Suprapubic skin (tissue), 4 donors: ENCODE measurements around the gene PREP. TPM values are rescaled to one million over a fixed set of nuclear protein-coding genes. Genes with fewer than 3 reads are reported as not detected.

ENCODE experiments used
- DNase-seq, 2 donors: peaks; one replicate each; pipeline ENCODE4 v3.0.0-alpha.2; 2019; ENCODE audit warnings: low spot score in 2 of 2
- H3K27ac ChIP-seq: fragments of 200-600 bp; sonication (generic); one replicate; pipeline ENCODE4 v1.5.1; 2019
- H3K27me3 ChIP-seq: fragments of 200-600 bp; sonication (generic); one replicate; pipeline ENCODE4 v1.5.1; 2019
- H3K36me3 ChIP-seq: fragments of 200-600 bp; sonication (generic); one replicate; pipeline ENCODE4 v1.5.1; 2019
- H3K4me1 ChIP-seq: fragments of 200-600 bp; sonication (generic); one replicate; pipeline ENCODE4 v1.5.1; 2019
- H3K4me3 ChIP-seq: fragments of 200-600 bp; sonication (generic); one replicate; pipeline ENCODE4 v1.5.1; 2019; ENCODE audit warnings: mild to moderate bottlenecking
- H3K9me3 ChIP-seq: fragments of 200-600 bp; sonication (generic); one replicate; pipeline ENCODE4 v1.5.1; 2019
- CTCF ChIP-seq, 2 donors: fragments of 200-600 bp in 1 of 2; fragments of 450-650 bp in 1 of 2; sonication (generic) in 1 of 2; IDR thresholded peaks; one replicate each; pipeline ENCODE4 v1.5.1; 2016 to 2019; ENCODE audit warnings: antibody characterized with exemption in 2 of 2, mild to moderate bottlenecking in 1 of 2, moderate library complexity in 1 of 2
- EP300 ChIP-seq: sonication (generic); formaldehyde crosslinking; IDR thresholded peaks from one replicate; pipeline ENCODE4 v1.6.1; 2017; ENCODE audit warnings: antibody characterized with exemption
- POLR2A ChIP-seq, 2 donors: fragments of 450-650 bp; IDR thresholded peaks; one replicate each; pipeline ENCODE4 v1.6.1; 2017; ENCODE audit warnings: antibody characterized with exemption in 2 of 2, mild to moderate bottlenecking in 2 of 2, moderate library complexity in 2 of 2
- POLR2AphosphoS5 ChIP-seq, 3 donors: sonication (generic); formaldehyde crosslinking; IDR thresholded peaks; one replicate each; pipeline ENCODE4 v1.6.1; 2017; ENCODE audit warnings: antibody characterized with exemption in 3 of 3
- WGBS: methylation state at CpG from one replicate; pipeline ENCODE4 v1.1.5; 2018; 5-methylcytosine and 5-hydroxymethylcytosine counted together
- total RNA-seq, 4 donors: library from RNA; depleted of rRNA; stranded (reverse); fragments of >200 nt; gene quantifications; one replicate each; pipeline ENCODE4 v1.1.0, GENCODE V29; 2016

PREP gene
- total RNA-seq, 4 donors from 2014 or later: 22.1 to 36.0 (median 30.3) TPM

GRCh38 chr6:105382496-105382895 lies 20.4 kb downstream of the PREP start:
- no peak overlapping the region for H3K4me3 ChIP-seq
- no peak overlapping the region for H3K27ac ChIP-seq
- TF ChIP-seq CTCF (IDR thresholded peaks at IDR 0.05): no peak
- no peak for TF ChIP-seq EP300
- TF ChIP-seq POLR2AphosphoS5 (IDR thresholded peaks at IDR 0.05): no peak
- TF ChIP-seq POLR2A (IDR thresholded peaks at IDR 0.05): no peak
- no peak for DNase-seq
- 59% methylated on average over 2 of the region's 2 CpGs for WGBS
- no peaks in the 10 kb centered on the region for H3K9me3 ChIP-seq
- H3K36me3 ChIP-seq: peaks cover under 1% of the 10 kb centered on the region
- H3K27me3 ChIP-seq: no peaks in the 10 kb centered on the region
- peaks cover 11% of the 10 kb centered on the region for H3K4me1 ChIP-seq

GRCh38 chr6:105380634-105381033 lies 22.2 kb downstream of the PREP start:
- H3K4me1 ChIP-seq: peaks cover 11% of the 10 kb centered on the region
- no peaks in the 10 kb centered on the region for H3K27me3 ChIP-seq
- DNase-seq: no peak
- no peaks in the 10 kb centered on the region for H3K9me3 ChIP-seq
- H3K36me3 ChIP-seq: peaks cover 8% of the 10 kb centered on the region
- H3K4me3 ChIP-seq: no peak overlapping the region
- TF ChIP-seq EP300: no peak
- TF ChIP-seq POLR2AphosphoS5 (IDR thresholded peaks at IDR 0.05): no peak
- no peak for TF ChIP-seq CTCF (IDR thresholded peaks at IDR 0.05)
- TF ChIP-seq POLR2A (IDR thresholded peaks at IDR 0.05): no peak
- no peak overlapping the region for H3K27ac ChIP-seq
- 91% methylated on average over 2 of the region's 2 CpGs for WGBS

GRCh38 chr6:105375797-105376196 lies 27.1 kb downstream of the PREP start:
- Histone ChIP-seq H3K27me3 (no peaks in the 10 kb centered on the region), H3K36me3 (peaks cover 16% of the 10 kb centered on the region), H3K4me1 (peaks cover 12% of the 10 kb centered on the region), H3K9me3 (no peaks in the 10 kb centered on the region), H3K27ac (no peak overlapping the region), H3K4me3 (no peak overlapping the region)
- 100% methylated on average over 3 of the region's 3 CpGs for WGBS
- TF ChIP-seq POLR2AphosphoS5 (IDR thresholded peaks at IDR 0.05) (no peak), CTCF (IDR thresholded peaks at IDR 0.05) (no peak), POLR2A (IDR thresholded peaks at IDR 0.05) (no peak), EP300 (no peak)
- DNase-seq: no peak

- no peaks in the 10 kb centered on the region for H3K9me3 ChIP-seq
- no peaks in the 10 kb centered on the region for H3K27me3 ChIP-seq
- H3K4me1 ChIP-seq: peaks cover 12% of the 10 kb centered on the region
- no peak for DNase-seq
- WGBS: 50% methylated on average over 4 of the region's 4 CpGs
- H3K36me3 ChIP-seq: peaks cover 16% of the 10 kb centered on the region
- H3K4me3 ChIP-seq: no peak overlapping the region
- TF ChIP-seq POLR2AphosphoS5 (IDR thresholded peaks at IDR 0.05) (no peak), CTCF (IDR thresholded peaks at IDR 0.05) (no peak), POLR2A (IDR thresholded peaks at IDR 0.05) (no peak), EP300 (no peak)
- H3K27ac ChIP-seq: peak overlapping the region; percentile 25
Observed at GRCh38 chr6:105374010-105374420, 28.9 kb downstream of the PREP start.

- no peak for TF ChIP-seq POLR2A (IDR thresholded peaks at IDR 0.05)
- TF ChIP-seq CTCF (IDR thresholded peaks at IDR 0.05): no peak
- TF ChIP-seq POLR2AphosphoS5 (IDR thresholded peaks at IDR 0.05): no peak
- no peak for TF ChIP-seq EP300
- Histone ChIP-seq H3K27me3 (no peaks in the 10 kb centered on the region), H3K4me1 (peaks cover 12% of the 10 kb centered on the region), H3K9me3 (no peaks in the 10 kb centered on the region), H3K4me3 (no peak overlapping the region), H3K36me3 (peaks cover 16% of the 10 kb centered on the region), H3K27ac (peak overlapping the region; percentile 25)
- DNase-seq: no peak
- 85% methylated on average over 6 of the region's 6 CpGs for WGBS
Observed at GRCh38 chr6:105373481-105373880, 29.4 kb downstream of the PREP start.
